Brain microvascular endothelial cell (primary cell): ENCODE measurements around the gene SP7.

Experiments used
- DNase-seq: peaks from one replicate; pipeline ENCODE4 v3.0.0-alpha.2; 2020
- H3K27ac ChIP-seq: fragments of 250-450 bp; sonication (Bioruptor Pico); 2 replicates; pipeline ENCODE4 v1.5.1; 2020; ENCODE audit warnings: mild to moderate bottlenecking, moderate library complexity
- H3K27me3 ChIP-seq: fragments of 250-450 bp; sonication (Bioruptor Pico); replicated peaks from 2 replicates; pipeline ENCODE4 v1.5.1; 2020; ENCODE audit warnings: mild to moderate bottlenecking
- H3K36me3 ChIP-seq: fragments of 250-450 bp; sonication (Bioruptor Pico); replicated peaks from 2 replicates; pipeline ENCODE4 v1.5.1; 2020; ENCODE audit warnings: mild to moderate bottlenecking
- H3K4me3 ChIP-seq: 2 replicates; pipeline ENCODE4 v1.5.1; 2011; ENCODE audit warnings: low read depth, mild to moderate bottlenecking, control low read depth, low read length, moderate library complexity
- in situ Hi-C: cut with HindIII; loops from 2 replicates; pipeline ENCODE4 v1.10.0; 2017; ENCODE audit warnings: low sequenced_read_pairs, low pct_ligation_motif_present
- TF ChIP-seq, protein P1 (sequence below): IDR thresholded peaks from 2 replicates; pipeline ENCODE4 v1.5.1; 2011; ENCODE audit warnings: low read depth, mild to moderate bottlenecking, moderate library complexity, low read length, control low read depth, inconsistent platforms; ENCODE audit errors: missing control alignments

The SP7 gene

GRCh38 chr12:53279888-53280498, 56.2 kb downstream of the SP7 start:
- TF ChIP-seq, protein P1, sequence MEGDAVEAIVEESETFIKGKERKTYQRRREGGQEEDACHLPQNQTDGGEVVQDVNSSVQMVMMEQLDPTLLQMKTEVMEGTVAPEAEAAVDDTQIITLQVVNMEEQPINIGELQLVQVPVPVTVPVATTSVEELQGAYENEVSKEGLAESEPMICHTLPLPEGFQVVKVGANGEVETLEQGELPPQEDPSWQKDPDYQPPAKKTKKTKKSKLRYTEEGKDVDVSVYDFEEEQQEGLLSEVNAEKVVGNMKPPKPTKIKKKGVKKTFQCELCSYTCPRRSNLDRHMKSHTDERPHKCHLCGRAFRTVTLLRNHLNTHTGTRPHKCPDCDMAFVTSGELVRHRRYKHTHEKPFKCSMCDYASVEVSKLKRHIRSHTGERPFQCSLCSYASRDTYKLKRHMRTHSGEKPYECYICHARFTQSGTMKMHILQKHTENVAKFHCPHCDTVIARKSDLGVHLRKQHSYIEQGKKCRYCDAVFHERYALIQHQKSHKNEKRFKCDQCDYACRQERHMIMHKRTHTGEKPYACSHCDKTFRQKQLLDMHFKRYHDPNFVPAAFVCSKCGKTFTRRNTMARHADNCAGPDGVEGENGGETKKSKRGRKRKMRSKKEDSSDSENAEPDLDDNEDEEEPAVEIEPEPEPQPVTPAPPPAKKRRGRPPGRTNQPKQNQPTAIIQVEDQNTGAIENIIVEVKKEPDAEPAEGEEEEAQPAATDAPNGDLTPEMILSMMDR, result no peak
- in situ Hi-C loops, result no loop called here
- Histone ChIP-seq H3K27ac (no peak overlapping the region), H3K4me3 (no peak overlapping the region), H3K36me3 (peaks cover 10% of the 10 kb centered on the region), H3K27me3 (no peaks in the 10 kb centered on the region)
- DNase-seq, result no peak

DNA sequence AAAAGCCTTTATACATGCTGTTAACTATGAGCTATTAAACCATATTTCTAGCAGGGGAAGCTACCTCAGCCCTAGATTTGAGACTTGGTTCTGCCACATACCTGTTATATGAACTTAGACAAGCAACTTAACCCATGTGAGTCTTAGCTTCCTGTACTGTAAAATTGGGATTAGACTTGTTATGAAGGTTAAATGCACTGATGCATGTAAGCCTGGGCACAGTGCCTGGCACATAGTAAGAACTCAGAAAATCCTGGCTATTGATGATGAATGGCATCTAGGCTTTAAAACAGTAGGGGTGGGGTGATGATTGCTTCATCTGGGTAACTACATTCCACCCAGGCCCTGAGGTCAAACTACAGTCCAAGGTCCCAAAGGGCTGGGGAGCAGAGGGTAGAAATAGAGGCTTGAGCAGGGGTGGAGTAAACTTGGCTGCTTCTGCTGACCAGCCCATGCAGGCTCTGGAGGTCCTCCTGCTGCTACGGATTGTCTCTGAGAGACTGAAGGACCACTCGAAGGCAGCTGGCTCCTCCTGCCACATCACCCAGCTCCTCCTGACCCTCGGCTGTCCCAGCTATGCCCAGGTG, 56.8 kb downstream of the SP7 start:
- in situ Hi-C loops, result no loop called here
- Histone ChIP-seq H3K4me3 (no peak overlapping the region), H3K36me3 (peaks cover 10% of the 10 kb centered on the region), H3K27me3 (no peaks in the 10 kb centered on the region), H3K27ac (no peak overlapping the region)
- DNase-seq, result no peak
- TF ChIP-seq, protein P1, result no peak

GRCh38 chr12:53277981-53278380, 58.2 kb downstream of the SP7 start:
- no peaks in the 10 kb centered on the region for H3K27me3 ChIP-seq
- TF ChIP-seq, protein P1, result no peak
- H3K4me3 ChIP-seq, result no peak overlapping the region
- peaks cover 6% of the 10 kb centered on the region for H3K36me3 ChIP-seq
- in situ Hi-C loops, result no loop called here
- H3K27ac ChIP-seq, result no peak overlapping the region
- no peak for DNase-seq
